ENCODE data around the gene ALDH1B1. TPM values are rescaled to one million over a fixed set of nuclear protein-coding genes. Genes with fewer than 3 reads are reported as not detected.

The ALDH1B1 gene
- total and polyA plus RNA-seq, 10 of the 15 experiments (the other 5 are each of a cell fraction or from before 2014, with no cell fraction given): 8.6 to 38.5 (median 30.9) TPM

GRCh38 chr9:38424918-38425317, 32.4 kb downstream of the ALDH1B1 start:
- in situ Hi-C loops (cut with MboI) (no loop called here), intact Hi-C loops (cut with micrococcal nuclease; ENCODE audit: unreplicated experiment) (no loop called here)
- no peak overlapping the region for H3K4me2 ChIP-seq (ENCODE audit: control insufficient read depth, insufficient read depth)
- no peaks in the 10 kb centered on the region for H3K79me2 ChIP-seq (ENCODE audit: control insufficient read depth, insufficient read depth, low read length)
- H4K20me1 ChIP-seq (ENCODE audit: control insufficient read depth, insufficient read depth): no peaks in the 10 kb centered on the region
- RAD21 ChIA-PET (ENCODE audit: unreplicated experiment): no interaction called here
- ATAC-seq: no peak
- TF ChIP-seq ETV6 (conservative IDR thresholded peaks at IDR 0.05 in 1 of 2, IDR thresholded peaks at IDR 0.05 in 1 of 2; ENCODE audit: borderline replicate concordance in 1 of 2, low read depth in 1 of 2) (no peak), NR2C1 (IDR thresholded peaks at IDR 0.05) (no peak), FOXK2 (IDR thresholded peaks at IDR 0.05) (no peak), STAT1 (conservative IDR thresholded peaks at IDR 0.05) (no peak), RB1 (IDR thresholded peaks at IDR 0.05; ENCODE audit: borderline replicate concordance) (no peak), POLR2A (IDR thresholded peaks at IDR 0.05; ENCODE audit: low read depth, low read length) (no peak), YBX1 (IDR thresholded peaks at IDR 0.05) (no peak), NFYB (IDR thresholded peaks at IDR 0.05; ENCODE audit: insufficient read depth, low read depth, low read length) (no peak), MEF2A (IDR thresholded peaks at IDR 0.05; ENCODE audit: insufficient read depth, low read depth, low read length) (no peak)
- TF ChIP-seq, protein P1, sequence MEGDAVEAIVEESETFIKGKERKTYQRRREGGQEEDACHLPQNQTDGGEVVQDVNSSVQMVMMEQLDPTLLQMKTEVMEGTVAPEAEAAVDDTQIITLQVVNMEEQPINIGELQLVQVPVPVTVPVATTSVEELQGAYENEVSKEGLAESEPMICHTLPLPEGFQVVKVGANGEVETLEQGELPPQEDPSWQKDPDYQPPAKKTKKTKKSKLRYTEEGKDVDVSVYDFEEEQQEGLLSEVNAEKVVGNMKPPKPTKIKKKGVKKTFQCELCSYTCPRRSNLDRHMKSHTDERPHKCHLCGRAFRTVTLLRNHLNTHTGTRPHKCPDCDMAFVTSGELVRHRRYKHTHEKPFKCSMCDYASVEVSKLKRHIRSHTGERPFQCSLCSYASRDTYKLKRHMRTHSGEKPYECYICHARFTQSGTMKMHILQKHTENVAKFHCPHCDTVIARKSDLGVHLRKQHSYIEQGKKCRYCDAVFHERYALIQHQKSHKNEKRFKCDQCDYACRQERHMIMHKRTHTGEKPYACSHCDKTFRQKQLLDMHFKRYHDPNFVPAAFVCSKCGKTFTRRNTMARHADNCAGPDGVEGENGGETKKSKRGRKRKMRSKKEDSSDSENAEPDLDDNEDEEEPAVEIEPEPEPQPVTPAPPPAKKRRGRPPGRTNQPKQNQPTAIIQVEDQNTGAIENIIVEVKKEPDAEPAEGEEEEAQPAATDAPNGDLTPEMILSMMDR (IDR thresholded peaks at IDR 0.05 in 2 of 3, conservative IDR thresholded peaks at IDR 0.05 in 1 of 3; ENCODE audit: control insufficient read depth in 2 of 3, extremely low read depth in 1 of 3, insufficient read depth in 1 of 3, low read depth in 3 of 3, low read length in 3 of 3): no peak
- TF ChIP-seq, protein P2, sequence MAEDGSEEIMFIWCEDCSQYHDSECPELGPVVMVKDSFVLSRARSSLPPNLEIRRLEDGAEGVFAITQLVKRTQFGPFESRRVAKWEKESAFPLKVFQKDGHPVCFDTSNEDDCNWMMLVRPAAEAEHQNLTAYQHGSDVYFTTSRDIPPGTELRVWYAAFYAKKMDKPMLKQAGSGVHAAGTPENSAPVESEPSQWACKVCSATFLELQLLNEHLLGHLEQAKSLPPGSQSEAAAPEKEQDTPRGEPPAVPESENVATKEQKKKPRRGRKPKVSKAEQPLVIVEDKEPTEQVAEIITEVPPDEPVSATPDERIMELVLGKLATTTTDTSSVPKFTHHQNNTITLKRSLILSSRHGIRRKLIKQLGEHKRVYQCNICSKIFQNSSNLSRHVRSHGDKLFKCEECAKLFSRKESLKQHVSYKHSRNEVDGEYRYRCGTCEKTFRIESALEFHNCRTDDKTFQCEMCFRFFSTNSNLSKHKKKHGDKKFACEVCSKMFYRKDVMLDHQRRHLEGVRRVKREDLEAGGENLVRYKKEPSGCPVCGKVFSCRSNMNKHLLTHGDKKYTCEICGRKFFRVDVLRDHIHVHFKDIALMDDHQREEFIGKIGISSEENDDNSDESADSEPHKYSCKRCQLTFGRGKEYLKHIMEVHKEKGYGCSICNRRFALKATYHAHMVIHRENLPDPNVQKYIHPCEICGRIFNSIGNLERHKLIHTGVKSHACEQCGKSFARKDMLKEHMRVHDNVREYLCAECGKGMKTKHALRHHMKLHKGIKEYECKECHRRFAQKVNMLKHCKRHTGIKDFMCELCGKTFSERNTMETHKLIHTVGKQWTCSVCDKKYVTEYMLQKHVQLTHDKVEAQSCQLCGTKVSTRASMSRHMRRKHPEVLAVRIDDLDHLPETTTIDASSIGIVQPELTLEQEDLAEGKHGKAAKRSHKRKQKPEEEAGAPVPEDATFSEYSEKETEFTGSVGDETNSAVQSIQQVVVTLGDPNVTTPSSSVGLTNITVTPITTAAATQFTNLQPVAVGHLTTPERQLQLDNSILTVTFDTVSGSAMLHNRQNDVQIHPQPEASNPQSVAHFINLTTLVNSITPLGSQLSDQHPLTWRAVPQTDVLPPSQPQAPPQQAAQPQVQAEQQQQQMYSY (CRISPR knock-in tag; IDR thresholded peaks at IDR 0.05): no peak
- POLR2A ChIA-PET: no interaction called here
- H3K27me3 ChIP-seq (replicated peaks in 1 of 2; ENCODE audit: control insufficient read depth in 2 of 2, insufficient read depth in 2 of 2, low read length in 1 of 2): peaks cover 3 to 6% of the 10 kb centered on the region in 2 experiments
- H3K4me1 ChIP-seq (ENCODE audit: control insufficient read depth, insufficient read depth, low read length): no peaks in the 10 kb centered on the region
- no TSS peak for BruUV-seq (replicated peaks)
- H2AFZ ChIP-seq (ENCODE audit: control insufficient read depth, low read depth, low read length): no peak overlapping the region
- H3K9me3 ChIP-seq (replicated peaks; ENCODE audit: control insufficient read depth, insufficient read depth, low read length): no peaks in the 10 kb centered on the region
- H3K4me3 ChIP-seq: no peak overlapping the region
- WGBS (ENCODE audit: insufficient coverage, insufficient replicate concordance, low lambda C conversion rate, missing lambda C conversion rate): 27% methylated on average over 4 of the region's 4 CpGs
- CTCF ChIA-PET: no interaction called here
- FAIRE-seq: no peak
- no peaks in the 10 kb centered on the region for H3K36me3 ChIP-seq (ENCODE audit: control insufficient read depth in 2 of 2, insufficient read depth in 2 of 2, low read length in 1 of 2)
- no peak for DNase-seq (ENCODE audit: low read depth, low spot score)
- SMC1A ChIA-PET (ENCODE audit: uncharacterized antibody, unreplicated experiment): no interaction called here
- H3K27ac ChIP-seq (ENCODE audit: control insufficient read depth, insufficient read depth): no peak overlapping the region
- no peak overlapping the region for H3K9ac ChIP-seq (ENCODE audit: control insufficient read depth, insufficient read depth, low read length)
